K562 (cell line): Measurements from ENCODE around the gene LITAF. TPM values are rescaled to one million over a fixed set of nuclear protein-coding genes. Genes with fewer than 3 reads are reported as not detected.

Source experiments
- ATAC-seq: fragments of 200-7000 bp; cut with Tn5 transposase; 3 replicates; pipeline ENCODE4 v1.9.1; 2020; ENCODE audit warnings: moderate library complexity
- BruUV-seq: library from RNA; stranded (reverse); fragments of 400-500 nt; replicated peaks from 2 replicates; lab custom pipeline; 2021; lab: Mats Ljungman, UMichigan
- CTCF ChIA-PET: fragments of 300-600 bp; formaldehyde crosslinking; extraction: SDS; loops from one replicate; lab custom pipeline; 2021; ENCODE audit warnings: low intra/inter-chr PET ratio; lab: Yijun Ruan, JAX
- POLR2A ChIA-PET: fragments of 300-600, 350-650 bp; sonication (Branson Sonifier 250); formaldehyde crosslinking; extraction: SDS; loops from one replicate; lab custom pipeline; 2021; ENCODE audit warnings: antibody characterized with exemption, inconsistent platforms; lab: Yijun Ruan, JAX
- DNase-seq, 4 experiments: peaks; one replicate each; pipeline versions ENCODE4 v3.0.0 to v3.0.0-alpha.2; 2011 to 2018; ENCODE audit warnings: low spot score in 3 of 4, mixed read lengths in 3 of 4; ENCODE audit errors: extremely low read depth in 1 of 4
- FAIRE-seq: peaks from 2 replicates; lab custom pipeline; 2011; peaks lifted over from hg19 to GRCh38; lab: Jason Lieb, UNC
- H2AFZ ChIP-seq: 2 replicates; pipeline ENCODE4 v1.6.0; 2011; ENCODE audit warnings: low read depth, low read length, control low read depth, inconsistent platforms
- H3K27ac ChIP-seq: fragments of 200-600 bp; 3 replicates; pipeline ENCODE4 v1.8.0; 2011; ENCODE audit warnings: low read depth, mild to moderate bottlenecking, control low read depth, inconsistent platforms, low read length, moderate library complexity, mixed read lengths; ENCODE audit errors: extremely low read depth
- H3K27me3 ChIP-seq, 2 experiments: fragments of 300-600 bp in 1 of 2; 2 replicates in 1 of 2; 3 replicates in 1 of 2; pipeline versions ENCODE4 v1.6.0 to v1.8.0; 2011; ENCODE audit warnings: inconsistent platforms in 2 of 2, low read length in 2 of 2, mild to moderate bottlenecking in 1 of 2, mixed read lengths in 1 of 2, moderate library complexity in 1 of 2; ENCODE audit not compliant: control insufficient read depth in 2 of 2, insufficient read depth in 2 of 2
- H3K36me3 ChIP-seq: fragments of 300-600 bp; 3 replicates; pipeline ENCODE4 v1.8.0; 2011; ENCODE audit warnings: mild to moderate bottlenecking, low read length, inconsistent platforms; ENCODE audit not compliant: control insufficient read depth, insufficient read depth
- H3K4me1 ChIP-seq, 2 experiments: fragments of 200-600 bp in 1 of 2; replicated peaks in 1 of 2; 2 replicates in 1 of 2; 3 replicates in 1 of 2; pipeline versions ENCODE4 v1.5.1 to v1.8.0; 2011; ENCODE audit warnings: inconsistent platforms in 2 of 2, low read length in 2 of 2, mild to moderate bottlenecking in 1 of 2, mixed read lengths in 1 of 2, moderate library complexity in 1 of 2; ENCODE audit not compliant: control insufficient read depth in 2 of 2, insufficient read depth in 2 of 2
- H3K4me2 ChIP-seq: 2 replicates; pipeline ENCODE4 v1.6.1; 2011; ENCODE audit warnings: low read length, control low read depth, inconsistent platforms, mixed read lengths; ENCODE audit not compliant: insufficient read depth
- H3K4me3 ChIP-seq: fragments of 200-600 bp; sonication (generic), shearing (Covaris generic); 2 replicates; pipeline ENCODE4 v1.5.1; 2016; ENCODE audit warnings: control low read depth, inconsistent platforms
- H3K79me2 ChIP-seq: fragments of 200-600 bp; 3 replicates; pipeline ENCODE4 v1.8.0; 2011; ENCODE audit warnings: low read length, inconsistent platforms; ENCODE audit not compliant: control insufficient read depth, insufficient read depth
- H3K9ac ChIP-seq, 2 experiments: 2 replicates each; pipeline versions ENCODE4 v1.6.0 to v1.6.1; 2011; ENCODE audit warnings: low read depth in 2 of 2, low read length in 2 of 2, control low read depth in 1 of 2, inconsistent platforms in 1 of 2, mild to moderate bottlenecking in 1 of 2, mixed read lengths in 1 of 2; ENCODE audit not compliant: insufficient read depth in 1 of 2
- H3K9me1 ChIP-seq: one replicate; pipeline ENCODE4 v1.6.0; 2011; ENCODE audit warnings: inconsistent platforms, mild to moderate bottlenecking, low read length, moderate library complexity; ENCODE audit not compliant: control insufficient read depth, insufficient read depth
- H3K9me3 ChIP-seq: replicated peaks from 2 replicates; pipeline ENCODE4 v1.5.1; 2011; ENCODE audit warnings: low read depth, low read length, inconsistent platforms; ENCODE audit not compliant: control insufficient read depth, insufficient read depth
- H4K20me1 ChIP-seq: replicated peaks from 2 replicates; pipeline ENCODE4 v1.6.1; 2011; ENCODE audit warnings: low read length, inconsistent platforms, mixed read lengths; ENCODE audit not compliant: control insufficient read depth, insufficient read depth
- CEBPB ChIP-seq: fragments of 450-650 bp; IDR thresholded peaks from 2 replicates; pipeline ENCODE4 v1.6.1; 2016; ENCODE audit warnings: missing genetic modification characterization, missing compliant biosample characterization
- HBP1 ChIP-seq: fragments of 450-650 bp; formaldehyde crosslinking; IDR thresholded peaks from 2 replicates; pipeline ENCODE4 v1.4.0; 2022; ENCODE audit warnings: missing genetic modification characterization
- LARP7 ChIP-seq: fragments of 450-650 bp; IDR thresholded peaks from 2 replicates; pipeline ENCODE4 v1.6.1; 2016
- NKRF ChIP-seq: fragments of 450-650 bp; IDR thresholded peaks from 2 replicates; pipeline ENCODE4 v1.6.1; 2016; ENCODE audit warnings: borderline replicate concordance
- ZNF133 ChIP-seq: fragments of 250-450 bp; sonication (Bioruptor Pico); IDR thresholded peaks from 2 replicates; pipeline ENCODE4 v1.4.0; 2020; ENCODE audit warnings: mild to moderate bottlenecking
- ZNF274 ChIP-seq: IDR thresholded peaks from 2 replicates; pipeline ENCODE4 v1.6.1; 2011; ENCODE audit warnings: low read depth, mild to moderate bottlenecking, low read length, moderate library complexity, borderline replicate concordance
- ZNF282 ChIP-seq: sonication (generic); formaldehyde crosslinking; IDR thresholded peaks from 2 replicates; pipeline ENCODE4 v1.8.1; 2023; ENCODE audit warnings: missing genetic modification reagents
- ZNF407 ChIP-seq: fragments of 450-650 bp; IDR thresholded peaks from 2 replicates; pipeline ENCODE4 v1.6.1; 2016; ENCODE audit warnings: low read depth
- WGBS: fragments of 100-300 bp; shearing (Covaris generic); methylation state at CpG from one replicate; pipeline ENCODE4 v1.1.6; 2016; ENCODE audit warnings: low coverage, mixed read lengths; ENCODE audit not compliant: insufficient coverage; ENCODE audit errors: missing lambda C conversion rate; 5-methylcytosine and 5-hydroxymethylcytosine counted together
- in situ Hi-C: fragments of 300-500 bp; cut with MboI; formaldehyde crosslinking; loops from 4 replicates; pipeline ENCODE4 v1.15.0; 2018; ENCODE audit warnings: inconsistent platforms, mixed read lengths
- intact Hi-C: fragments of 100-400 bp; cut with micrococcal nuclease; formaldehyde crosslinking; loops from 2 replicates; pipeline ENCODE4 v1.14.2; 2022
- polyA plus RNA-seq, 8 experiments: library from polyadenylated mRNA; depleted of rRNA in 4 of 8; stranded (reverse) in 5 of 8; unstranded in 3 of 8; fragments of >200 nt; fragmentation: Nextera tagmentation in 2 of 8; fragmentation: Illumina TruSeq in 1 of 8; extraction: Ambion mirVana in 2 of 8; extraction: Trizol in 1 of 8; gene quantifications; 2 replicates each; pipeline versions ENCODE4 v1.2.1 to v1.2.3, GENCODE V29; 2011 to 2014; ENCODE audit warnings: inconsistent platforms in 1 of 8, missing spikeins in 1 of 8
- total RNA-seq, 7 experiments: library from RNA; depleted of rRNA in 6 of 7; stranded (reverse); fragments of >200 nt in 6 of 7; fragmentation: Illumina TruSeq in 2 of 7; extraction: Trizol in 2 of 7; gene quantifications; 2 replicates each; pipeline versions ENCODE4 v1.2.1 to v1.2.3, GENCODE V29; 2011 to 2021; ENCODE audit warnings: low replicate concordance in 1 of 7

Gene LITAF
- total and polyA plus RNA-seq, 9 of the 15 experiments (the other 6 are each of a cell fraction or from before 2014, with no cell fraction given): 4.1 to 17.8 (median 11.9) TPM

- 6% methylated on average over 15 of the region's 15 CpGs for WGBS
- no TSS peak for BruUV-seq
- in situ Hi-C loops: loop anchor here (10.0 to 25.0 kb wide), 2 partner anchors 269 to 574 kb away; no protein-coding TSS in a partner anchor
- H3K27ac ChIP-seq: no peak overlapping the region
- no peak overlapping the region for H3K4me3 ChIP-seq
- no peaks in the 10 kb centered on the region for H3K36me3 ChIP-seq
- no peak overlapping the region for H3K9ac ChIP-seq
- ChIA-PET POLR2A (interaction anchor here (0.6 kb wide), 1 partner anchor 75 kb away, joined by 3 read pairs; no protein-coding TSS in a partner anchor), CTCF (no interaction called here)
- no peak overlapping the region for H2AFZ ChIP-seq
- H3K9me1 ChIP-seq: no peaks in the 10 kb centered on the region
- H4K20me1 ChIP-seq: peaks cover 6% of the 10 kb centered on the region
- H3K4me1 ChIP-seq: no peaks in the 10 kb centered on the region; a peak in 1 of 5 replicates
- FAIRE-seq: no peak
- peaks cover 17 to 52% of the 10 kb centered on the region in 2 experiments; a peak in 4 of 5 replicates for H3K27me3 ChIP-seq
- intact Hi-C loops: loop anchor here (10.0 kb wide), 1 partner anchor 279 kb away; no protein-coding TSS in a partner anchor
- H3K9me3 ChIP-seq: no peaks in the 10 kb centered on the region
- no peak overlapping the region for H3K4me2 ChIP-seq
- no peak for ATAC-seq
- no peak for DNase-seq
- no peaks in the 10 kb centered on the region for H3K79me2 ChIP-seq
- TF ChIP-seq HBP1 (CRISPR knock-in tag): no peak
- no peak for TF ChIP-seq CEBPB (tag)
- no peak for TF ChIP-seq ZNF133 (CRISPR knock-in tag)
- no peak for TF ChIP-seq ZNF407
- TF ChIP-seq ZNF282 (CRISPR knock-in tag): no peak
- TF ChIP-seq LARP7: no peak
- TF ChIP-seq ZNF274: no peak
- no peak for TF ChIP-seq NKRF
These were observed 50.4 kb downstream of the LITAF start for GRCh38 chr16:11536104-11536866.
